ENCODE data around the gene OTOP1.
"Not testable (repeated sequence)": the region's sequence is repeated elsewhere in the genome, so short reads cannot be mapped to it uniquely, and the experiment has no call there.

The OTOP1 gene

GRCh38 chr4:4164532-4165173 lies 62.1 kb downstream of the OTOP1 start:
- not testable (repeated sequence) for FAIRE-seq; DNase-seq (ENCODE audit: low spot score)

DNA sequence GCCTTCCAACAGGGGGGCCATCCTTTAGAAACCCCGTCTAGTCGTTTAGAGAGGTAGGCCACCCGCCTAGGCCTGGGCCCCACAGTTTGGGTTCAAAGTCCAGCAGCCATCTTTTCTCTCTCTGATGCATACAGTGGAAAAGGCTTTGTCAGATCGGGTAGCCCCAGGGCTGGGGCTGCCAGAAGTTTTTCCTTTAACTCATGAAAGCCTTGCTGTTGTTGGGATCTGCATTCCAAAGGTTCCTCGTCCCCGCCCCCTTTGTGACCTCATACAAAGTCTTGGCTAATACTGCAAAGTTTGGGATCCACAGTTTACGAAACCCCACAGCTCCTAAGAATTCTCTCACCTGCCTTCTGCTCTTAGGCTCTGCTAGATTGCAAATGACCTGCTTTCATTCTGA lies 64.5 kb downstream of the OTOP1 start:
- FAIRE-seq: not testable (repeated sequence)

DNA sequence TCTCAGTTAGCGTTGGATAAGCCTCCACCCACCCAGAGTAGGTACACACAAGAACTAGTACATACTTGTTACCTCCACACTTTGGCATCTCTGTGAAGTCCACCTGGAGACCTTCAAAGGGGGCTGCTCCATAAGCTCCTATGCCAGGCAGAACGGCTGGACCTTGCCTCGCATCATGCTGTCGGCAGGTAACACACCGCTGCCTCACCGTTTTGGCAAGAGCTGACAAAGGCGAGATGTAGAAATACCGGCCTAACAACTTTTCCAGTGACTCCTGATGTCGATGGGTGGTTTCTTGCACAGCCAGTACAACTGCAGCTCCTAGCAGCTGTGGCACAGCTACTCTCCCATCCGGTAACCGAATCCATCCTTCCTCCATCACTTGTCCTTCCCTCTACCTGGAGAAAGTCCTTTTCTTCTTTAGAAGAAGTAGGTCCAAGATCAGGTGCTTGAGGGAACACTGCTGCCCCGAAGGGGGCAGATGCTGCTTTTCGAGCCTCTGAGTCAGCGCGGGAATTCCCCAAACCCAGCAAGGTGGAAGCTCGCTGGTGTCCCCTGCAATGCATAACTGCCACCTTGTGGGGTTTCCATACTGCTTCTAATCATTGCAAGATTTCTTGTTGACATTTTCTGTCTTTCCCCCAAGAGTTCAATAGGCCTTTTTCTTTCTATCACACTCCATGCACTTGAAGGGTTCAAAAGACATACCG lies 65.6 kb downstream of the OTOP1 start:
- not testable (repeated sequence) for FAIRE-seq; DNase-seq (ENCODE audit: low spot score)

More for the DNA sequence above, 64.5 kb downstream of the OTOP1 start:
- not testable (repeated sequence) for DNase-seq (ENCODE audit: low spot score)

DNA sequence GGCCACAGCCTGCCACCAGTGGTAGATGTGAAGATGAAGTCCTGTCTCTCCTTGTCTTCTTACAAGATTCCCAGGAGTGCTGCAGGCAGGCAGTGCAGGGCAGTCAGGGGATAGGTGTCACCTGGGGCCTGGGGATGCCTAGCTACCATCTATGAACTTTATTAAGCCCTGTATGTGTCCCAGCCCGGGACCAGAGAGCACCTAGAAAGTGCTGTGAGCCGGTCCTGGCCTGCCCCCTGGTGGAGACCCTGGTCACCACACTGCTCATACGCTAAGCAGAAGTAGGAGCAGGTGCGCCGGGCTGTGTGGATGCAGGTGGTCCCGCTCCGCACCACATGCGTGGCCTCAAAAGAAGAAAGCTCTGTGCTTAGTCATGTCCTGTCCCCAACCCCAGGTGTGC lies 81.1 kb downstream of the OTOP1 start:
- FAIRE-seq; DNase-seq (ENCODE audit: low spot score): not testable (repeated sequence)

- FAIRE-seq; DNase-seq (ENCODE audit: low spot score): not testable (repeated sequence)
Measured at GRCh38 chr4:4143376-4143775, 83.4 kb downstream of the OTOP1 start.

GRCh38 chr4:4142679-4143078 lies 84.0 kb downstream of the OTOP1 start:
- DNase-seq (ENCODE audit: low spot score); FAIRE-seq: not testable (repeated sequence)

DNA sequence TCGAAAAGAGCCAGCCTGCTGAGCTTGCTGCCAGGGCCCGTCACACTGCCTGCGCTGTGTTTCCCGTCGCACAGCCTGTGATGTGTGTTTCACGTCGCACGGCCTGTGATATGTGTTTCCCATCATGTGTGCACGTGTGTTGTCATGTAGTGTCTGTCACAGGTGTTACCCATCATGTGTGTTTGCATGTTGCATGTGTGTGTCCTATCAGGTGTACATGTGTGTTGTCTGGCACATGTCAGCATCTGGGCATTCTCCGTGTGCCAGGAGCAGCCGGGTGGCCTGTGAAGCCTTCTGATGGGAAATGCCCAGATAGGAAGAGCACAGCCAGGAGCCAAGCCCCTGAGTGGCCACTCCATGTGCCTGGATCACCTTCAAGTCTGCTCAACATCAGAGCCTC lies 85.5 kb downstream of the OTOP1 start:
- DNase-seq (ENCODE audit: low spot score); FAIRE-seq: not testable (repeated sequence)

All from urothelium cell line (cell line).